ENCODE data around the gene MMEL1. TPM values are rescaled to one million over a fixed set of nuclear protein-coding genes. Genes with fewer than 3 reads are reported as not detected.
A peak's percentile ranks its signal among the peaks of the same experiment; 100 is the strongest.

Gene MMEL1
- total RNA-seq, 3 donors from 2014 or later = 9.2 to 12.7 TPM; not detected in 1

GRCh38 chr1:2564006-2564814, 68.6 kb downstream of the MMEL1 start:
- no peak for TF ChIP-seq POLR2A (IDR thresholded peaks at IDR 0.05)
- TF ChIP-seq, protein P1, sequence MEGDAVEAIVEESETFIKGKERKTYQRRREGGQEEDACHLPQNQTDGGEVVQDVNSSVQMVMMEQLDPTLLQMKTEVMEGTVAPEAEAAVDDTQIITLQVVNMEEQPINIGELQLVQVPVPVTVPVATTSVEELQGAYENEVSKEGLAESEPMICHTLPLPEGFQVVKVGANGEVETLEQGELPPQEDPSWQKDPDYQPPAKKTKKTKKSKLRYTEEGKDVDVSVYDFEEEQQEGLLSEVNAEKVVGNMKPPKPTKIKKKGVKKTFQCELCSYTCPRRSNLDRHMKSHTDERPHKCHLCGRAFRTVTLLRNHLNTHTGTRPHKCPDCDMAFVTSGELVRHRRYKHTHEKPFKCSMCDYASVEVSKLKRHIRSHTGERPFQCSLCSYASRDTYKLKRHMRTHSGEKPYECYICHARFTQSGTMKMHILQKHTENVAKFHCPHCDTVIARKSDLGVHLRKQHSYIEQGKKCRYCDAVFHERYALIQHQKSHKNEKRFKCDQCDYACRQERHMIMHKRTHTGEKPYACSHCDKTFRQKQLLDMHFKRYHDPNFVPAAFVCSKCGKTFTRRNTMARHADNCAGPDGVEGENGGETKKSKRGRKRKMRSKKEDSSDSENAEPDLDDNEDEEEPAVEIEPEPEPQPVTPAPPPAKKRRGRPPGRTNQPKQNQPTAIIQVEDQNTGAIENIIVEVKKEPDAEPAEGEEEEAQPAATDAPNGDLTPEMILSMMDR (IDR thresholded peaks at IDR 0.05) = no peak
- TF ChIP-seq POLR2AphosphoS5 (IDR thresholded peaks at IDR 0.05) = no peak
- intact Hi-C loops (cut with DNase I; ENCODE audit: low total_unique reads) = no loop called here
- peaks cover 0 to 7% of the 10 kb centered on the region in 2 donors for H3K27me3 ChIP-seq
- no peaks in the 10 kb centered on the region for H3K36me3 ChIP-seq
- DNase-seq (ENCODE audit: low spot score in 2 of 2) = no peak
- H3K4me1 ChIP-seq = no peaks in the 10 kb centered on the region
- no peak overlapping the region for H3K27ac ChIP-seq
- H3K9me3 ChIP-seq = no peaks in the 10 kb centered on the region
- H3K4me3 ChIP-seq = no peak overlapping the region

GRCh38 chr1:2563205-2563604, 69.6 kb downstream of the MMEL1 start:
- no peak for DNase-seq (ENCODE audit: low spot score in 2 of 2)
- TF ChIP-seq POLR2A (IDR thresholded peaks at IDR 0.05) = no peak
- TF ChIP-seq, protein P1 (IDR thresholded peaks at IDR 0.05) = no peak
- no peak for TF ChIP-seq POLR2AphosphoS5 (IDR thresholded peaks at IDR 0.05)
- Histone ChIP-seq H3K27me3 (peaks cover 0 to 7% of the 10 kb centered on the region in 2 donors), H3K9me3 (no peaks in the 10 kb centered on the region), H3K36me3 (no peaks in the 10 kb centered on the region), H3K27ac (no peak overlapping the region), H3K4me1 (no peaks in the 10 kb centered on the region), H3K4me3 (no peak overlapping the region)
- intact Hi-C loops (cut with DNase I; ENCODE audit: low total_unique reads) = no loop called here

- H3K4me3 ChIP-seq = no peak overlapping the region
- no peak overlapping the region for H3K27ac ChIP-seq
- TF ChIP-seq, protein P1 (IDR thresholded peaks at IDR 0.05) = peak in 2 of 3 donors; percentile 16 to 26
- TF ChIP-seq POLR2AphosphoS5 (IDR thresholded peaks at IDR 0.05) = no peak
- no peak for DNase-seq (ENCODE audit: low spot score in 2 of 2)
- H3K27me3 ChIP-seq = peaks cover 0 to 5% of the 10 kb centered on the region in 2 donors
- peaks cover 7 to 8% of the 10 kb centered on the region in 2 donors for H3K4me1 ChIP-seq
- intact Hi-C loops (cut with DNase I; ENCODE audit: low total_unique reads) = no loop called here
- H3K9me3 ChIP-seq = no peaks in the 10 kb centered on the region
- no peaks in the 10 kb centered on the region for H3K36me3 ChIP-seq
Observed at GRCh38 chr1:2561898-2562895, 70.6 kb downstream of the MMEL1 start.

GRCh38 chr1:2561446-2561845, 71.4 kb downstream of the MMEL1 start:
- DNase-seq (ENCODE audit: low spot score in 2 of 2) = no peak
- H3K27me3 ChIP-seq = peaks cover 0 to 4% of the 10 kb centered on the region in 2 donors
- intact Hi-C loops (cut with DNase I; ENCODE audit: low total_unique reads) = no loop called here
- no peaks in the 10 kb centered on the region for H3K9me3 ChIP-seq
- peaks cover 9 to 12% of the 10 kb centered on the region in 2 donors for H3K4me1 ChIP-seq
- TF ChIP-seq, protein P1 (IDR thresholded peaks at IDR 0.05) = no peak
- TF ChIP-seq POLR2A (IDR thresholded peaks at IDR 0.05) (no peak), POLR2AphosphoS5 (IDR thresholded peaks at IDR 0.05) (no peak)
- no peak overlapping the region for H3K4me3 ChIP-seq
- H3K36me3 ChIP-seq = no peaks in the 10 kb centered on the region
- no peak overlapping the region for H3K27ac ChIP-seq
